Activated T-cell treated with anti-CD3 and anti-CD28 coated beads, Interleukin-2, amount 50 U/mL, for 1 hour (primary cell): ENCODE measurements around the gene RFXANK.
"Not testable (repeated sequence)": the region's sequence is repeated elsewhere in the genome, so short reads cannot be mapped to it uniquely, and the experiment has no call there.

ENCODE experiments used
- DNase-seq: peaks from one replicate; pipeline ENCODE4 v3.0.0-alpha.2; 2020

Gene RFXANK, protein sequence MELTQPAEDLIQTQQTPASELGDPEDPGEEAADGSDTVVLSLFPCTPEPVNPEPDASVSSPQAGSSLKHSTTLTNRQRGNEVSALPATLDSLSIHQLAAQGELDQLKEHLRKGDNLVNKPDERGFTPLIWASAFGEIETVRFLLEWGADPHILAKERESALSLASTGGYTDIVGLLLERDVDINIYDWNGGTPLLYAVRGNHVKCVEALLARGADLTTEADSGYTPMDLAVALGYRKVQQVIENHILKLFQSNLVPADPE

DNA sequence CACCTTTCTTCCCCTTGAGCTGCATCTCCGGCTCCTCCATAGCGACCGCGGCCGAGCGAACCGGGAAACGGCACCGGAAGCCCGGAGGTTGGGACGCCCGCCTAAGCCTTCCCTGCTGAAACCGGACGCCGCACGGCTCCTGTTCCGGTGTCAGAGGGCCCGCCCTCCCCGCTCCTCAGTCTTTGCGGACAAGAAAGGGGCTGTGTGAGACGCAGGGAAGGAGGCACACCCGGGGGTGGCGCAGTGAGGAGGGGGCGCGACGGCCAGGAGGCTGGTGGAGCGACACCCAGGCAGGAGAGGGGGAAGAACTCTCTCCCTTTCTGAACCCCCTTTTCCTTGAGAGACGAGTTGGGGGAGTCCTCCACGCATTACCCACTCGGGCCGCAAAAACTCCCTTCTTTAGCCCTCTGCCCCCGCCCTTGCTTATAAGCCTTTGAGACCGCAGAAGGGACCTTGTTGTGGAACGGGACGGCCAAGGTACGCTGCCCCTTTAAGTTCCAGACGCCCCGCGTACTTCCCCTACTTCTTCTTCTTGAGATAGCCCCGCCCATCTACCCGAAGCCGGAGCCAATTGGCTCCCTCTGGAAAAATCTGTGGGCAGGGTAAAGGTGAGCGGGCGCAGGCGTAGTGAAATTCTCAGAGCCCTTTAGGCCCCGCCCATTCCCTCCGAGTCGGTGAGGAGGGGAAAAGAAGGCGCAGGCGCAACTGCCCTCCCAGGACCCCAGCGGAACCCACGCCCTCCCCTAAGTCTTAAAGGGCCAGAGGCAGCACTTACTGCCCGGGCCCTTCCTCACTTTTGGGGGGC is at the start of gene RFXANK, which contains the start of gene BORCS8:
Gene RFXANK, plus strand, starts transcription at position 181 of the 805 bp plus-strand sequence. CDS start 1,689 bp downstream, outside the sequence.
Gene BORCS8, minus strand, starts transcription at position 75 of the 805 bp plus-strand sequence. Its CDS starts 35 bp downstream, at position 40.
- DNase-seq: peak; percentile 96

- no peak for DNase-seq
Observed at GRCh38 chr19:19142347-19142746, 49.7 kb upstream of the RFXANK start.

DNA sequence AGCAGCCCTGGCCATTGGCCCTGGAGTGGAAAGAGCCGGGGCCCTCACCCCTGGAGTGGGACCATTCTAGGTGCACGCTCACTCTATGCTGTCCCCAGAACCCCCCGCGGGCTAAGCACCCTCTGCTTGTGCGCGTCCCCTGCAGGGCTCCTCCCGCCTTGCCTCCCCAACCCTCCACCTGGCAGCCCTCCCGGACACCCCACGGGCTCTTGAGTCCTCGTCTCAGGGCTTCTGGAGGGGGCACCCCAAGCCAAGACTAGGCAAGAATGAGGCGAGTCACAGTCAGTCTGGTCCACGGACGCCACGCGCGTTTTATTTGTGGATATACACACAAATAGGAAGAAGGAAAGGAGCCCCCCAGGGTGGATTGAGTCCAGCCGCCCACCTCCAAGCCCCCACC is 46.8 kb upstream of the RFXANK start:
- no peak for DNase-seq

DNA sequence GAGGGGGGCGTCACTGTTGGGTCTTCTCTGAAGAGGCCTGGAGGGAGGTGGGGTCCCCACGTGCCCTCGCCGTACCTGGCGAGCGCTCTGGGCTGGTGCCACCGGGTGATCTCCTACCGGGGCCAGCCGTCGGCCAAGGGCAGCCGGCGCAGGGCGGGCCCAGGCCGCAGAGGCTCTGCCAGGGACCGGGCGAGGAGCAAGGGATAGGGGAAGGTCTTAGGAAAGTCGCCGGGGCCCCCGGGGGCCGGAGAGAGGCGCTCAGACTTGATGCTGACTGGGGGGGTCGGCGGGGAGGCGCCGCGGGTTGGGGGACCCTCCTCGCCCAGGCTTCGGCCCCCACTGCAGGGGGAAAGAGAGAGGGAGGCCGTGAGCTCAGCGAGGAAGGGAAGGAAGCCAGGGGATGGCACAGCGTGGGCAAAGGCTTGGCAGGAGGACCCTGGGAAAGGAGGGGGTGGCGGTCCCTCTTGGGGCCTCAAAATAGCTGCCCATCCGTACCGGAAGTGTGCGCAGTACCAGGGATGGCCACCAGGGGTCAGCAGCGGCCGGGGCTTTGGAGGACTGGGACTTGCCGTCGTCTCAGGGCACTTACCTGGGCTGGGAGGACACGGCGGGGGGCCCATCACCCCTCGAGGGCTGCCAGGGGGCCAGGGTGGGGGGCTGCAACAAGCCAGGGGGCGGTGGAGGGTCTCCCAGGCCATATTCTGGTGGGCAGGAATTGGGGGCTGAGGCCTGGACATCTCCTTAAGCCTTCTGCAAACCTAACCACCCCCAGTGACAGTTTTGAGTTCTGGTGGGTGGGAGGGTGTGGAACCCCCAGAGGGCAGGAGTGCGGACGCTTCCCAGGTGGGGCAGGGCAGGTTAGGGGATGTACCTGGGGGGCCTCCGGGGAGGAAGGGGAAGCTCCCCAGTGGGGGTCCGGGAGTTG is 46.1 kb upstream of the RFXANK start:
- DNase-seq: peak; percentile 91

DNA sequence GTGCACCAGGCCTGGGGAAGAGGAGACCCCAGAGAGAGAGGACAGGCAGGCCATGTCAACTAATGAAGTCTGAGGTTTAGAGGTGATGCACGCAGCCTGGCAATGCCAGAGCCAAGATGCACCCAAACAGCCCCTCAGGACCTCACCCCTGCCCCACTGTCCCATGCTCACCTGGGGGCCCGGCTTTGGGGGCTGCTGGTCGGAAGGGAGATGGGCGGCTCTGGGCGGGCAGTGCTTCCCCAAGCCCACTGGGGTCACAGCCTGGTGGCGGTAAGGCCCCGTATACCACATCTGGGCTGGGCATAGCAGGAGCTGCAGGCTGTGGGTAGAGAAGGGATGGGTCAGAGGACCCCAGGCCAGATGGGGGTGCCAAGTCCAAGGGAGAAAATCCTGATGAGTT is 45.2 kb upstream of the RFXANK start:
- DNase-seq: no peak

- no peak for DNase-seq
Observed at GRCh38 chr19:19147344-19147743, 44.7 kb upstream of the RFXANK start.

DNA sequence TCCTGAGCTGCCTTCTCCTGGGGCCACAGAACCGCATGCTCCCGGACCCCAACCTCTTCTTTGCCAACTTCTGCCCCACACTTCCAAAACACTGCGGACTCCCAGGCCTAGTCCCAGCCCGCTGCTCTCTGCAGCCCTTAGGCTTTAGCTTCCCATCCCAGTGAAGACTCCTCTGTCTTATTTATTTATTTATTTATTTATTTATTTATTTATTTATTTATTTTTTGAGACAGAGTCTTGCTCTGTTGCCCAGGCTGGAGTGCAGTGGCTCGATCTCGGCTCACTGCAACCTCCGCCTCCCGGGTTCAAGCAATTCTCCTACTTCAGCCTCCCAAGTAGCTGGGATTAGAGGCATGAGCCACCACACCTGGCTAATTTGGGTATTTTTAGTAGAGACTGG is 43.6 kb upstream of the RFXANK start:
- DNase-seq: not testable (repeated sequence)

GRCh38 chr19:19149435-19149834 is 42.6 kb upstream of the RFXANK start:
- DNase-seq: no peak

GRCh38 chr19:19151418-19151817 is 40.6 kb upstream of the RFXANK start:
- DNase-seq: no peak

- no peak for DNase-seq
Observed at GRCh38 chr19:19152668-19153384, 39.2 kb upstream of the RFXANK start.

- DNase-seq: no peak
Observed at GRCh38 chr19:19154768-19155494, 37.1 kb upstream of the RFXANK start.

- DNase-seq: no peak
Observed at GRCh38 chr19:19155495-19156219, 36.4 kb upstream of the RFXANK start.

GRCh38 chr19:19157808-19158207 is 34.2 kb upstream of the RFXANK start:
- no peak for DNase-seq

GRCh38 chr19:19159534-19159933 is 32.5 kb upstream of the RFXANK start:
- no peak for DNase-seq

DNA sequence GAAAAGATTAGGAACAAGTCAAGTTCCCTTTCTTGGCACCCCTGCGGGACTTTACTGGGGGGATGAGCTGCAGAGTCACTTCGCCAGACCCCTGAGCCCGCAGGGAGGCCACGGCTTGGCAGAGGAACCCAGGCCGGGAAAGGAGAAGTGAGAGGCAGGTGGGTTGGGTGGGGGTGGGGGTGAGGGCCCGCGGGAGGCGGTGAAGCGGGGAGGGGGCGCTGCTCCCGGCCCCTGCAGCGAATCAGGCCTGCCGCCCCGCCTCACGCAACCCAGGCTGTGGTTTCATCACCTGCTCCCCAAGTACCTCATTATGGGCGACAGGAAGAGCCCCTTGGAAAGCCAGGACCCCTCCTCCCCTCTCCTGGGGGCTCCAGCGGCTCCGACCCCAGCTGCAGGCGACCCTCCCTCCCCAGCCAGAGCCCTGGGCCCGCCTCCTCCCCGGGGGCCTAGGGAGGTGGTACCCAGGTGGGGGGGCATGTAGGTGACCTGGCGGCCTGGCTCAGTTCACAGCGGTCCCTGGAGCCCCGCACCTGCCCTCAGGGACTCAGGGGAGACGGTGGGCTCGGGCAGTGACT is 31.5 kb upstream of the RFXANK start:
- DNase-seq: no peak

DNA sequence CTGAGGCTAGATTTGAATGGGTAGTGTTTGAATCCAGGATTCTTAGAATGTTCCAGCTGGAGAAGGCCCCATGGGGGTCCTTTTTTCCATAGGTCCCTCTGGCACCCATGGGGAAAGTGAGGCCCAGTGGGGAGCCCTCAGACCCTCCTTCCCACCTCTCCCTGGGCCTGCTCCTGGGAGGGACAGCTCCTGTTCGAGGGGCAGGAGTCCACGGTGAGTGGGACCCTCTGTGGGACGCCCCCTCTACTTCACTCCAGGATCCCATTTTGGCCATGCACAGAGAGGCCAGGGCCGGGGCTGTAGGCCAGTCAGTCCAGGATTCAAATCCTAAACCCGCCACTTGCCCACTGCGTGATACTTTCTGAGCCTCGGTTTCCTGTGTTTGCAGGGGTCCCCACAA is 29.6 kb upstream of the RFXANK start:
- no peak for DNase-seq

- DNase-seq: no peak
Observed at GRCh38 chr19:19165396-19165795, 26.7 kb upstream of the RFXANK start.

DNA sequence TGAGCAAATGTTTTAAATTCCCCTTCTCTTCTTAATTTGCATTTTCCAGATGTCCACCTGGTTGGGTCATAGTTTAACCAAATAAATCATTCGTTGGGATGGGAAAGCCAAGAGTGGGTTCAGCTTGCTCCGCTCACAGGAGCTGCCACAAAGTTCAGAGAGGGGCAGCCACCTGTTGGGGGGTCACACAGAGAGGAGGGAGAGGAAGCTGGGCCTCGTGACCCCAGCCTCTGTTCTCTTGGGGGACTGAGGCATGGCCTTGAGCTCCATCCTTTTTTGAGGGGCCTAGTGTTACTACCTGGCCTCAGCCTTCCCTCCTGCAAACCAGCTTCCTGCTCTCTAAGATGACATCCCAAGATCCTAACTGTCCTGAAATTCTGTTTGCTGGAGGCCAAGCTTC is 24.4 kb upstream of the RFXANK start:
- no peak for DNase-seq

GRCh38 chr19:19169236-19170052 is 22.6 kb upstream of the RFXANK start:
- no peak for DNase-seq
